Chondrocyte (in vitro differentiated cells): ENCODE data around the gene TACR2. TPM values are rescaled to one million over a fixed set of nuclear protein-coding genes. Genes with fewer than 3 reads are reported as not detected.

ENCODE experiments used
- DNase-seq: peaks from one replicate; pipeline ENCODE4 v3.0.0; 2021; ENCODE audit warnings: mixed read lengths, low spot score
- H3K27ac Mint-ChIP-seq: one replicate; pipeline ENCODE4 v1.8.0; 2021; ENCODE audit warnings: mild to moderate bottlenecking, moderate library complexity, mixed read lengths; ENCODE audit not compliant: unreplicated experiment
- H3K27me3 Mint-ChIP-seq: 2 replicates; pipeline ENCODE4 v1.8.0; 2021; ENCODE audit warnings: low read depth, mixed read lengths
- H3K36me3 Mint-ChIP-seq: 2 replicates; pipeline ENCODE4 v1.8.0; 2021; ENCODE audit warnings: low read depth, mixed read lengths
- H3K4me1 Mint-ChIP-seq: 2 replicates; pipeline ENCODE4 v1.8.0; 2021; ENCODE audit warnings: low read depth, mild to moderate bottlenecking, mixed read lengths
- H3K4me3 Mint-ChIP-seq: one replicate; pipeline ENCODE4 v1.8.0; 2021; ENCODE audit warnings: mild to moderate bottlenecking, moderate library complexity, mixed read lengths; ENCODE audit not compliant: unreplicated experiment
- H3K9me3 Mint-ChIP-seq: 2 replicates; pipeline ENCODE4 v1.8.0; 2021; ENCODE audit warnings: low read depth, mixed read lengths
- total RNA-seq: library from RNA; stranded (reverse); gene quantifications from 3 replicates; pipeline ENCODE4 v1.2.1, GENCODE V29; 2021
- TF ChIP-seq, protein P1 (sequence below): fragments of 200-600 bp; sonication (generic); IDR thresholded peaks from 2 replicates; pipeline ENCODE4 v1.5.0; 2021; ENCODE audit warnings: antibody characterized with exemption, mild to moderate bottlenecking, moderate library complexity

Gene TACR2
- total RNA-seq, 1 donor from 2014 or later: not detected

DNA sequence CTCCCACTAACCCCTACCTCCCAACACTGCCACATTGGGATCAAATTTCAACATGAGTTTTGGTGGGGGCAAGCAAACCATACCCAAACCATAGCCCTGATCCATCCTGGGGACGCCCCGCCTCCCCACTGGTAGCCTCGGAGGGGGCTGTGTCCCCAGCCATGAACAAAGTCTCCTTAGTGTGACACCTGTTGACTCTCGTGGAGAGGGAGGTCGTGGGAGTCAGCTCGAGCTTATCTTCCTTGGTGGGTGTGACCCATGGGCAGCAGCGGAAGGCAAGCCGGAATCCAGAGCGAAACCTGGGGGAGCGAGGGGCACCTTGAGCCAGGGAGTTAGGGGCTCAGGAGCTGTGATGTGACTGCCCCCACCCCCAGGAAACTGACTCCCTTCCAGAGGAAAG, 11.9 kb downstream of the TACR2 start:
- TF ChIP-seq, protein P1, sequence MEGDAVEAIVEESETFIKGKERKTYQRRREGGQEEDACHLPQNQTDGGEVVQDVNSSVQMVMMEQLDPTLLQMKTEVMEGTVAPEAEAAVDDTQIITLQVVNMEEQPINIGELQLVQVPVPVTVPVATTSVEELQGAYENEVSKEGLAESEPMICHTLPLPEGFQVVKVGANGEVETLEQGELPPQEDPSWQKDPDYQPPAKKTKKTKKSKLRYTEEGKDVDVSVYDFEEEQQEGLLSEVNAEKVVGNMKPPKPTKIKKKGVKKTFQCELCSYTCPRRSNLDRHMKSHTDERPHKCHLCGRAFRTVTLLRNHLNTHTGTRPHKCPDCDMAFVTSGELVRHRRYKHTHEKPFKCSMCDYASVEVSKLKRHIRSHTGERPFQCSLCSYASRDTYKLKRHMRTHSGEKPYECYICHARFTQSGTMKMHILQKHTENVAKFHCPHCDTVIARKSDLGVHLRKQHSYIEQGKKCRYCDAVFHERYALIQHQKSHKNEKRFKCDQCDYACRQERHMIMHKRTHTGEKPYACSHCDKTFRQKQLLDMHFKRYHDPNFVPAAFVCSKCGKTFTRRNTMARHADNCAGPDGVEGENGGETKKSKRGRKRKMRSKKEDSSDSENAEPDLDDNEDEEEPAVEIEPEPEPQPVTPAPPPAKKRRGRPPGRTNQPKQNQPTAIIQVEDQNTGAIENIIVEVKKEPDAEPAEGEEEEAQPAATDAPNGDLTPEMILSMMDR: no peak
- no peak for DNase-seq
- Mint-ChIP-seq H3K9me3 (no peaks in the 10 kb centered on the region), H3K4me3 (no peak overlapping the region), H3K27me3 (no peaks in the 10 kb centered on the region), H3K36me3 (peaks cover 20% of the 10 kb centered on the region), H3K27ac (no peak overlapping the region), H3K4me1 (peaks cover 25% of the 10 kb centered on the region)

DNA sequence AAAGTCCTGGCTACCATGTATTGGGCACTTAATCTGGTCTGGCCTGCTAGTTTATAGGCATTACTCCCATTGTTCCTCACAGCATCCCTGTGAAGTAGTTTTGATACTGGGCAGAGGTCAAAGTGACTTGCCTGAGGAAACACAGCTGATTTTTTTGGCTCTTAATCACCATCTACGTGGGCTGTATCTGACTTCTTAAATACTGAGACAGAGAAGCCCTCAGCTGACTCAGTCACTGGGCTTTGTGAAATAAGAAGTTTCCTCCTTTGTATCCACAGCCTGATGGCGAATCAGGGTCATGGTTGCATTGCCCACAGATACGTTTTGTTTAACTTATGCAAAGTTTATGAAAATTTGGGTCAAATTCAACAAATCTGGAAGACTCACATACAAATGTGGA, 13.2 kb downstream of the TACR2 start:
- no peak for DNase-seq
- no peak overlapping the region for H3K27ac Mint-ChIP-seq
- peaks cover 25% of the 10 kb centered on the region for H3K36me3 Mint-ChIP-seq
- peaks cover 21% of the 10 kb centered on the region for H3K4me1 Mint-ChIP-seq
- H3K4me3 Mint-ChIP-seq: no peak overlapping the region
- TF ChIP-seq, protein P1: no peak
- no peaks in the 10 kb centered on the region for H3K9me3 Mint-ChIP-seq
- H3K27me3 Mint-ChIP-seq: no peaks in the 10 kb centered on the region

DNA sequence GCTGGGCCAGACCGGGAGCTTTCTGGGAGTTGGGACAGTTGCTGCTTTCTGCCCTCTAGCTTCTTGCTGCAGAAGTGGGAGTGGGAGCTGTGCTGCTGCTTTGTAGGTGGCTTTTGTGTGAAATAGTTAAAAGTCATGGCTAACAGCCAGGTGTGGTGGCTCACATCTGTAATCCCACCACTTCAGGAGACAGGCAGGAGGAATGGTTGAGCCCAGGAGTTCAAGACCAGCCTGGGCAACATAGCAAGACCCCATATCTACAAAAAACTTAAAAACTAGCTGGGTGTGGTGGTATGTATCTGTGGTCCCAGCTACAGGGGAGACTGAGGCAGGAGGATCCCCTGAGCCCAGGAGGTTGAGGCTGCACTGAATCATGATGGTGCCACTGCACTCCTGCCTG, 13.7 kb downstream of the TACR2 start:
- TF ChIP-seq, protein P1: no peak
- Mint-ChIP-seq H3K36me3 (peaks cover 26% of the 10 kb centered on the region), H3K4me3 (no peak overlapping the region), H3K4me1 (peaks cover 17% of the 10 kb centered on the region), H3K9me3 (no peaks in the 10 kb centered on the region), H3K27ac (no peak overlapping the region), H3K27me3 (no peaks in the 10 kb centered on the region)
- no peak for DNase-seq

DNA sequence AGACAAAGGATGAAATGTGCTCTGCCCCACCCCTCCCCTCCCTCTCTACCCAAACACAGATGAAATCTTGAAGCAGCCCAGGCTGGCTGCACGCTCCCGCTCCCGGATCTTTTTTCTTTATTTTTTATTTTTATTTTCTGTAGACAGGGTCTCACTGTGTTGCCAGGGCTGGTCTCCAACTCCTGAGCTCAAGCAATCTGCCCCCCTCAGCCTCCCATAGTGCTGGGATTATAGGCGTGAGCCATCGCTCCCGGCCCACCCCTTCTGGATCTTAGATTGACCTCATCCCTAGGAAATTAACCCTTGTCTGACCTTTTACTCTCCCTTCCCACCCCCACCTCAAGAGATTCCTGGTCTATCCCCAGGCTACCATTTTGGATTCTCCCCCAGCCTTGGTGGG, 14.3 kb downstream of the TACR2 start:
- Mint-ChIP-seq H3K27ac (no peak overlapping the region), H3K36me3 (peaks cover 26% of the 10 kb centered on the region), H3K4me3 (no peak overlapping the region), H3K4me1 (peaks cover 12% of the 10 kb centered on the region), H3K9me3 (no peaks in the 10 kb centered on the region), H3K27me3 (no peaks in the 10 kb centered on the region)
- DNase-seq: no peak
- TF ChIP-seq, protein P1: no peak

DNA sequence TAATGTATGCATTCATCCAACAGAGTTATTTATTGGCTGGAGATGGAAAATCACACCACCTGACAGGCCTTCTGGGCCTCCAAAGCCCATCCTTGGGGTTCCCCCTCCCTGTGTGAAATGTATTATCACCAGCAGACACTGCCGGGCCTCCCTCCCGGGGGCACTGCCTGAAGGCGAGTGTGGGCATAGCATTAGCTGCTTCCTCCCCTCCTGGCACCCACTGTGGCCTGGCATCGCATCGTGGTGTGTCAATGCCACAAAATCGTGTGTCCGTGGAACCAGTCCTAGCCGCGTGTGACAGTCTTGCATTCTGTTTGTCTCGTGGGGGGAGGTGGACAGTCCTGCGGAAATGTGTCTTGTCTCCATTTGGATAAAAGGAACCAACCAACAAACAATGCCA, 15.3 kb downstream of the TACR2 start:
- peaks cover 30% of the 10 kb centered on the region for H3K36me3 Mint-ChIP-seq
- peaks cover 6% of the 10 kb centered on the region for H3K4me1 Mint-ChIP-seq
- TF ChIP-seq, protein P1: no peak
- H3K9me3 Mint-ChIP-seq: no peaks in the 10 kb centered on the region
- no peaks in the 10 kb centered on the region for H3K27me3 Mint-ChIP-seq
- H3K4me3 Mint-ChIP-seq: no peak overlapping the region
- DNase-seq: peak; percentile 84
- H3K27ac Mint-ChIP-seq: no peak overlapping the region
